K562 (cell line): ENCODE results near the gene PITPNC1. TPM values are rescaled to one million over a fixed set of nuclear protein-coding genes. Genes with fewer than 3 reads are reported as not detected.

ENCODE experiments used
- BCL6 ChIP-seq: fragments of 250-450 bp; sonication (Bioruptor Pico); IDR thresholded peaks from 2 replicates; pipeline ENCODE4 v1.4.0; 2020
- COPS2 ChIP-seq: fragments of 450-650 bp; conservative IDR thresholded peaks from 2 replicates; pipeline ENCODE4 v1.6.1; 2016; ENCODE audit warnings: mild to moderate bottlenecking, moderate library complexity
- GMEB1 ChIP-seq: fragments of 250-450 bp; sonication (Bioruptor Pico); IDR thresholded peaks from 2 replicates; pipeline ENCODE4 v1.4.0; 2020; ENCODE audit warnings: mild to moderate bottlenecking
- HDAC1 ChIP-seq, 2 experiments: fragments of 450-650 bp; IDR thresholded peaks; 2 replicates each; pipeline ENCODE4 v1.6.1; 2016 to 2017; ENCODE audit warnings: inconsistent platforms in 1 of 2, mild to moderate bottlenecking in 1 of 2, moderate library complexity in 1 of 2
- MGA ChIP-seq: fragments of 450-650 bp; IDR thresholded peaks from 2 replicates; pipeline ENCODE4 v1.6.1; 2016; ENCODE audit warnings: mild to moderate bottlenecking, moderate library complexity
- RNF219 ChIP-seq: fragments of 250-450 bp; sonication (Bioruptor Pico); IDR thresholded peaks from 2 replicates; pipeline ENCODE4 v1.5.0; 2022; ENCODE audit warnings: mild to moderate bottlenecking
- SNRNP70 ChIP-seq: fragments of 200-400 bp; formaldehyde crosslinking; optimal IDR thresholded peaks from 2 replicates; pipeline ENCODE3; 2017; ENCODE audit warnings: low read depth, low read length
- ZNF143 ChIP-seq: sonication (generic); formaldehyde crosslinking; IDR thresholded peaks from 2 replicates; pipeline ENCODE4 v1.9.0; 2022; ENCODE audit warnings: mild to moderate bottlenecking, missing genetic modification reagents
- polyA plus RNA-seq, 8 experiments: library from polyadenylated mRNA; depleted of rRNA in 4 of 8; stranded (reverse) in 5 of 8; unstranded in 3 of 8; fragments of >200 nt; fragmentation: Nextera tagmentation in 2 of 8; fragmentation: Illumina TruSeq in 1 of 8; extraction: Ambion mirVana in 2 of 8; extraction: Trizol in 1 of 8; gene quantifications; 2 replicates each; pipeline versions ENCODE4 v1.2.1 to v1.2.3, GENCODE V29; 2011 to 2014; ENCODE audit warnings: inconsistent platforms in 1 of 8, missing spikeins in 1 of 8
- total RNA-seq, 7 experiments: library from RNA; depleted of rRNA in 6 of 7; stranded (reverse); fragments of >200 nt in 6 of 7; fragmentation: Illumina TruSeq in 2 of 7; extraction: Trizol in 2 of 7; gene quantifications; 2 replicates each; pipeline versions ENCODE4 v1.2.1 to v1.2.3, GENCODE V29; 2011 to 2021; ENCODE audit warnings: low replicate concordance in 1 of 7

The PITPNC1 gene
- total and polyA plus RNA-seq, 9 of the 15 experiments (the other 6 are each of a cell fraction or from before 2014, with no cell fraction given): 0.11 to 1.1 (median 0.65) TPM

- no peak for TF ChIP-seq MGA
- TF ChIP-seq ZNF143 (CRISPR knock-in tag): no peak
- no peak for TF ChIP-seq COPS2
- no peak for TF ChIP-seq GMEB1 (CRISPR knock-in tag)
- TF ChIP-seq SNRNP70: no peak
- TF ChIP-seq RNF219 (CRISPR knock-in tag): no peak
- TF ChIP-seq HDAC1 (IDR thresholded peaks at IDR 0.05): no peak
- TF ChIP-seq BCL6: no peak
Measured at GRCh38 chr17:67434061-67434525, 57.0 kb downstream of the PITPNC1 start (continued).
